ENCODE measurements around the gene GLI3. TPM values are rescaled to one million over a fixed set of nuclear protein-coding genes. Genes with fewer than 3 reads are reported as not detected.

GLI3 gene
- total and polyA plus RNA-seq, 2 of the 4 experiments (the other 2 are of a cell fraction) = 1.3 to 3.9 TPM

GRCh38 chr7:42198296-42198695 is 38.7 kb downstream of the GLI3 start:
- Histone ChIP-seq H3K4me2 (ENCODE audit: low read depth, low read length) (no peak overlapping the region), H3K27me3 (ENCODE audit: control insufficient read depth, insufficient read depth, low read length) (no peaks in the 10 kb centered on the region), H2AK5ac (ENCODE audit: low read depth, low read length) (no peak overlapping the region), H3K4ac (ENCODE audit: low read depth, low read length) (no peak overlapping the region), H3K79me1 (ENCODE audit: low read depth in 1 of 2, low read length in 2 of 2) (peaks cover 13 to 43% of the 10 kb centered on the region in 2 experiments; a peak in 3 of 4 replicates), H3K9me1 (ENCODE audit: insufficient read depth, low read length) (0 out of 2 replicates have a peak, but pooled peaks cover 3% of the 10 kb centered on the region), H3K4me1 (ENCODE audit: control insufficient read depth, insufficient read depth, low read length) (peaks cover 4% of the 10 kb centered on the region), H2BK5ac (ENCODE audit: low read depth, low read length, poor library complexity, severe bottlenecking) (no peak overlapping the region), H3K36me3 (ENCODE audit: control insufficient read depth, insufficient read depth, low read length) (peaks cover 6% of the 10 kb centered on the region; the same call in 1 of the 2 replicates), H3K14ac (replicated peaks; ENCODE audit: low read depth, low read length) (no peak overlapping the region), H3K56ac (ENCODE audit: extremely low read depth, insufficient read depth, low read length) (no peak overlapping the region), H4K91ac (ENCODE audit: insufficient read depth, low read depth, low read length) (no peak overlapping the region), H2AFZ (replicated peaks; ENCODE audit: low read length, poor library complexity) (no peak overlapping the region), H4K20me1 (ENCODE audit: insufficient read depth, low read length) (0 out of 2 replicates have a peak, but pooled peaks cover 7% of the 10 kb centered on the region), H3K18ac (ENCODE audit: low read depth, low read length) (no peak overlapping the region), H2BK20ac (ENCODE audit: low read depth, low read length) (no peak overlapping the region), H4K8ac (ENCODE audit: low read depth in 2 of 2, low read length in 2 of 2) (no peak overlapping the region), H3K27ac (ENCODE audit: insufficient read depth, low read length) (no peak overlapping the region), H4K5ac (ENCODE audit: low read depth, low read length) (no peak overlapping the region), H2AK9ac (replicated peaks; ENCODE audit: low read depth, low read length, poor library complexity) (no peak overlapping the region), H2BK120ac (ENCODE audit: low read depth, low read length) (no peak overlapping the region), H3K9ac (ENCODE audit: low read depth, low read length) (no peak overlapping the region), H3K23ac (ENCODE audit: low read depth, low read length) (no peak overlapping the region), H3K4me3 (ENCODE audit: insufficient read depth, low read depth, low read length) (no peak overlapping the region), H3K9me3 (ENCODE audit: control insufficient read depth, insufficient read depth, low read length) (no peaks in the 10 kb centered on the region), H2BK15ac (ENCODE audit: low read depth, low read length) (no peak overlapping the region)
- DNase-seq = no peak
- ATAC-seq (ENCODE audit: low read depth) = no peak
- TF ChIP-seq SMC3 (IDR thresholded peaks at IDR 0.05; ENCODE audit: low read depth, low read length) = no peak
- no peak for TF ChIP-seq CTCF (conservative IDR thresholded peaks at IDR 0.05; ENCODE audit: low read depth, low read length)
- no peak for TF ChIP-seq RFX5 (IDR thresholded peaks at IDR 0.05; ENCODE audit: low read depth, low read length)
- intact Hi-C loops (cut with micrococcal nuclease) (no loop called here), in situ Hi-C loops (cut with MboI; ENCODE audit: low sequenced_read_pairs) (no loop called here), dilution Hi-C loops (cut with HindIII; ENCODE audit: low sequenced_read_pairs, unreplicated experiment) (no loop called here)
- WGBS, 2 experiments (ENCODE audit: extremely low coverage in 2 of 2, insufficient read length in 1 of 2) = no CpG with 5 or more reads among the region's 6 CpGs
- no TSS peak for BruUV-seq (replicated peaks)
- CTCF ChIA-PET = no interaction called here
- POLR2A ChIA-PET (ENCODE audit: unreplicated experiment) = no interaction called here

Measured in IMR-90 (cell line).